RWPE1 (cell line): ENCODE data around the gene NEUROD4.

Source experiments
- CTCF ChIA-PET: fragments of 350-600 bp; sonication (Branson Sonifier 250); formaldehyde crosslinking; extraction: SDS; loops from one replicate; lab custom pipeline; 2021; lab: Yijun Ruan, JAX
- POLR2A ChIA-PET: fragments of 400-600 bp; formaldehyde crosslinking; extraction: SDS; loops from one replicate; lab custom pipeline; 2020; ENCODE audit warnings: antibody characterized with exemption; ENCODE audit not compliant: low non-redundant PET; lab: Yijun Ruan, JAX
- DNase-seq: peaks from one replicate; pipeline ENCODE4 v3.0.0; 2012; ENCODE audit warnings: low spot score
- H3K27ac ChIP-seq: fragments of 450-650 bp; 2 replicates; pipeline ENCODE4 v1.5.1; 2017
- TF ChIP-seq, protein P1 (sequence below): fragments of 450-650 bp; conservative IDR thresholded peaks from 2 replicates; pipeline ENCODE4 v1.5.1; 2017; ENCODE audit warnings: low read depth, mild to moderate bottlenecking

NEUROD4 gene

DNA sequence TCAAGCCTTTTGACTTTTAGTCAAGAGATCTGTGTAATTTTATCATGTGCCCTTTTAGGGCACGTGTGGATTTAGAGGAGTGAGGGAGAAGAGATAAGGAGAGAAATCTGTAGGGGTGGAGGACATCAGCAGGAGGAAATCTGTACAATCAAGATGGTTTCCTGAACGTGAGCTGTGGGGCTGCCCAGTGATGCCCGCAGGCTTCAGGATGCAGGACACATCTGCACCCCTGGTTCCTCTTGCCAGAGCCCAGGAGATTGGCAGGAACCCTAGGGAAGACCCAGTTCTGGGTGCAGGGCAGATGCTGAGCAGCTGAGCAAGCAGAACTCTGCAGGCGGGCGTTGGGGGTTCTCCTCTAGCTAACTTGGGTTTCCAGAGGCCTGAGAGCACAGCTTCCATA, 23.6 kb upstream of the NEUROD4 start:
- POLR2A ChIA-PET = no interaction called here
- CTCF ChIA-PET = interaction anchor here (1.0 kb wide), 1 partner anchor 71 kb away, joined by 3 read pairs; no protein-coding TSS in a partner anchor
- no peak for DNase-seq
- TF ChIP-seq, protein P1, sequence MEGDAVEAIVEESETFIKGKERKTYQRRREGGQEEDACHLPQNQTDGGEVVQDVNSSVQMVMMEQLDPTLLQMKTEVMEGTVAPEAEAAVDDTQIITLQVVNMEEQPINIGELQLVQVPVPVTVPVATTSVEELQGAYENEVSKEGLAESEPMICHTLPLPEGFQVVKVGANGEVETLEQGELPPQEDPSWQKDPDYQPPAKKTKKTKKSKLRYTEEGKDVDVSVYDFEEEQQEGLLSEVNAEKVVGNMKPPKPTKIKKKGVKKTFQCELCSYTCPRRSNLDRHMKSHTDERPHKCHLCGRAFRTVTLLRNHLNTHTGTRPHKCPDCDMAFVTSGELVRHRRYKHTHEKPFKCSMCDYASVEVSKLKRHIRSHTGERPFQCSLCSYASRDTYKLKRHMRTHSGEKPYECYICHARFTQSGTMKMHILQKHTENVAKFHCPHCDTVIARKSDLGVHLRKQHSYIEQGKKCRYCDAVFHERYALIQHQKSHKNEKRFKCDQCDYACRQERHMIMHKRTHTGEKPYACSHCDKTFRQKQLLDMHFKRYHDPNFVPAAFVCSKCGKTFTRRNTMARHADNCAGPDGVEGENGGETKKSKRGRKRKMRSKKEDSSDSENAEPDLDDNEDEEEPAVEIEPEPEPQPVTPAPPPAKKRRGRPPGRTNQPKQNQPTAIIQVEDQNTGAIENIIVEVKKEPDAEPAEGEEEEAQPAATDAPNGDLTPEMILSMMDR = no peak
- H3K27ac ChIP-seq = no peak overlapping the region

DNA sequence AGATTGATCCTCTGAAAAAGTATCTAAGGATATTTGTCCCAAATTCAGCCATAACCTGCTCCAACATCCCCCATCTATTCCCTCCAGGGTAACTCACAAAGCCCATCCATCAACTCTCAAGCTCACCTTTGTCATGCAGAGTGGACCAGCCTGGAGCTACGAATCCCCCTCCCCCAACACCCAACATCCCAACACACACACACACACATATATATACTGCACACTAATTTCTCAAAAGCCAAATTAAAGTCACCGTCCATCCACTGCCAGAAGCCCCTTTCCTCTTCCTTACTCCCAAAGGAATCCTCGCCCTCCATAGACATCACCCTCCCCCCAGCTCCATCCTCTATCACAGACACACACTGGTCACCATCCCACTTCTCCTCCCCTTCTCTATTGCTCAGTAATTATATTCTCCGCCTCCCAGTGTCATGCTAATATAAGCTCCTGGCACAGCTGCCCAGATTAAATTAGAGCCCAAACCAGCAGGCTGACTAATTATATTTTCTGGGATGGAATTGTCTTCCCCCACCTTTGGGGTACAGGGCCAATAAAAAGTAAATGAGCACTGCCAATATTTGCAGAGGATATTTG, 21.7 kb upstream of the NEUROD4 start:
- ChIA-PET CTCF (interaction anchor here (1.4 kb wide), 1 partner anchor 74 kb away, joined by 4 read pairs; no protein-coding TSS in a partner anchor), POLR2A (no interaction called here)
- no peak for DNase-seq
- TF ChIP-seq, protein P1 = no peak
- no peak overlapping the region for H3K27ac ChIP-seq

DNA sequence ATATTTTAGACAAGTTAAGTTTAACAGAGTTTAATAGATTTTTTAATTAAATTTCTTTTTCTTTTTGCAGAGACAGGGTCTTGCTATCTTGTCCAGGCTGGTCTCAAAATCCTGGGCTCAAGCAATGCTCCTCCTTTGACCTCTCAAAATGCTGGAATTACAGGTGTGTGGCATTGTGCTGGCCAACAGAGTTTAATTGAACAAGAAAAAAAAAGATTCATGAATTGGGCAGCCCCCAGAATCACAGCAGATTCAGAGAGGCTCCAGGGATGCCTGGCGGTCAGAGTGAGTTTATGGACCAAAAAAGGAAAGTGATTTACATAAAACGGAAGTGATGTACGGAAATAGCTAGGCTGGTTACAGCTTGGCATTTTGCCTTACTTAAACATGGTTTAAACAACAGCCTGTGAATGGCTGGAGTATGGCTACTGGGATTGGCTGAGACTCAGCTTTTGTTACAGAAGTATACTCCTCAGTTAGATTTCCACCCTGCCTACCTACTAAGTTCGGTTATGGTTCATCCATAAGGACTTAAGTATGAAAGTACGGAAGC, 20.7 kb upstream of the NEUROD4 start:
- CTCF ChIA-PET = no interaction called here
- H3K27ac ChIP-seq = no peak overlapping the region
- POLR2A ChIA-PET = no interaction called here
- DNase-seq = no peak
- TF ChIP-seq, protein P1 = no peak

DNA sequence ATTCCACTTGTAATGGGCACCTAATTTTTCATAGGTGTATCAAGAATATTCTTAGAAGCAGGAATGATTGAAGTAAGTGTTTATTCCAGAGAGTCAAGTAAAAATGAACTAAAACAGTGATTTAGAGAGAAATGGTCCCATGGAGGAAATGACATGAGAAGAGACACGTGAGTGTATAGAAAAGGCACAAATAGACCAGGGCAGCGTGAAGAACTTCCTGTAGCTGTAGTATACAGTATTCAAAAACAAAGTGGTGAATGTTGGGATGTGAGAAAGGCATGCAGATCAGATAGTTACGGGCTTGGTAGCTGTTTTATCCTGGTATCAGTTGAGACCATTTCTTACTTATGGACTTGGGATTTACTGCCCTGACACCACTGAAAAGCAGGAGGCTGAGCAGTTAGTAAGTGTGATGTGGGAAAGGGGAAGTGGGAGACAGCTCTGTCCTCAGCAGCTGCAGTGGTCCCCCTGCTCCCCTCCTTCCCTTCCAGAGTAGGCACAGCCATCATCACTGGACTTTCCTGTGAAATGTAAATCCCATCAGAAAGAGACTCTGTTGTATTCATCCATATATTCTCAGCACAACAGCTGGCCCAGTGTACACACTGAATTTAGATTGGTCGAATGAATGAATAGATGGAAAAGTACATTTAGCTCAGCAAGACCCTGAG, 18.4 kb upstream of the NEUROD4 start:
- H3K27ac ChIP-seq = no peak overlapping the region
- DNase-seq = no peak
- TF ChIP-seq, protein P1 = no peak
- ChIA-PET CTCF (no interaction called here), POLR2A (no interaction called here)

DNA sequence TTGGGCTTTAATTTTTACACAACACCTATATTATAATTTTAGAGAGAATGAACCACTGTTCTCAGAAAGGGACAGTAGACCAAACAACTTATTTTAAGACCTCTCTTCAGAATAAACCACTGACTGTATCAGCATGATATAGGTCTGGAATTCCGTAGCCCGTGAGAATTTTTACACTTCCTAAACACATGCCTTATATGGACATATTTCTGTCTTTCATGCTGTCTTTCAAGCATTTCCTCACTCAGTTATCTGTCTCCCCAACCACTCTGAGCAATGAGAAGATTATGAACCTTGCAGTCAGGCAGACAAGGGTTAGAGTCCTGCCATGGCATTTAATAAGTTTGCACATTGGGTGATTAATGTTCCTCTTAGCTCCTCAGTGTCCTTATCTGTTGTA, 17.4 kb upstream of the NEUROD4 start:
- CTCF ChIA-PET = no interaction called here
- DNase-seq = no peak
- TF ChIP-seq, protein P1 = no peak
- POLR2A ChIA-PET = no interaction called here
- H3K27ac ChIP-seq = no peak overlapping the region

DNA sequence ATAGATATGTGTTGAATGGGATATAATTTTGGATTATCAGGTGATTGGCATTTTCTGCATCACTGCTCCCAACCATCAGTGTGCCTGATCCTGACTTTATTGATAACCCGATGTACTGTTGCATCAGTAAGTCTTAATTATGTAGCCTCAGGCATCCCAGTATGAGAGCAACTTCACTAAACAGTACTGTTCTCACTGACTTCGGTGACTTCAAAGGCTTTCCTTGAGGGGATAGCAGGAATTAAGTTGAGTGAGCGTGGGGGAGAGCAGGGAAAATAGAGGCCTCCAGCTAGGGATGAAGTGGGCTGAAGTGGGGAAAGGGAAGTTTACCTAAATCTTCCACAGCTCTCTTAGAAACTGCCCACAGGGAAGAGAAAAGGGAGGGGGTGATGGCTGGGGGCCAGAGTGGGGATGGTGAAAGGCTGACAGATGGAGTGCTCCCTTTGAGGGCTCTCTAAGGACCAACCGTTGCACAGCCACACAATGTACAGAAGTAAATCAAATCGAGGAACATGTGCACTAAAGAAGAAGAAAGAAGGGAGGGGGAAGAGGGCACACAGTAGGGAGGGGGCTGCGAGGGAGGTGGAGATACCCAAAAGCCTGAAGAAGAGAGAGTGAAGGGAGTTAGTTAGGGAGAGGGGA, 10.7 kb upstream of the NEUROD4 start:
- no peak overlapping the region for H3K27ac ChIP-seq
- CTCF ChIA-PET = interaction anchor here (0.7 kb wide), 1 partner anchor 29 kb away, joined by 3 read pairs; no protein-coding TSS in a partner anchor
- no peak for DNase-seq
- POLR2A ChIA-PET = interaction anchor here (0.6 kb wide), 1 partner anchor 29 kb away, joined by 3 read pairs; no protein-coding TSS in a partner anchor
- TF ChIP-seq, protein P1 = no peak
